ENCODE results near the gene SMC6.

The SMC6 gene

DNA sequence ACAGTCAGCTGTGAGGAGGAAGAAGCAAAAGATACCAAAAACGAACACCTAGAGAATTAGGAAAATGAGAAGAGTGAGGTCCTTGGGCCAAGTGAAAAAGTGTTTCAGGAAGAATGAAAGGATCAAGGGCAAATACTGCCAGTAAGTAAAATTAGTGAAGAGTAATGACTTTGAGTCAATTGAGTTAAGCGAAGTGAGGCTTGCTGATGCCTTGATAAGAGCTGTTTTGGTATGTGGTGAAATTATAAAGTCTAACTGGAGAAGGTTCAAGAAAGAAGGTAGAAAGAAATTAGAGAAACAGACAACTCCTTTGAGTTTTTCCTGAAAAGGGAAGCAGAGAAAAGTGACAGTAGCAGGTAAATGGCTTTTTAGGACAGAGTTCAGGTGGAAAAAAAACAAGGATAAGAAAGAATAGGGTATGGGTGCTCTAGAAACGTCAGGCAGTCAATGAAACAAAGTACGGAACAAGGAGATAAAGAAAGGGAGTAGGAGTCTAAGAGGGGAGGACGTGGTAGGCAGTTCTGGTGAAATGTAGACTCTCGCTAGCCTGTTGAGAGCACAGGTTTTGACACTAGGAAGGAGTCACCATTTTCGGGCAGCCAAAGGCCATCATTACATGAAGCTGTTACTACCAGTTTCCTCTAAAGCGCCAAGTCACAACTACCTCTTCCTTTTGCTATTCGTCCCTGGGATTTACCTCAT lies 42.9 kb downstream of the SMC6 start:
- DNase-seq (ENCODE audit: low read depth) = no peak

DNA sequence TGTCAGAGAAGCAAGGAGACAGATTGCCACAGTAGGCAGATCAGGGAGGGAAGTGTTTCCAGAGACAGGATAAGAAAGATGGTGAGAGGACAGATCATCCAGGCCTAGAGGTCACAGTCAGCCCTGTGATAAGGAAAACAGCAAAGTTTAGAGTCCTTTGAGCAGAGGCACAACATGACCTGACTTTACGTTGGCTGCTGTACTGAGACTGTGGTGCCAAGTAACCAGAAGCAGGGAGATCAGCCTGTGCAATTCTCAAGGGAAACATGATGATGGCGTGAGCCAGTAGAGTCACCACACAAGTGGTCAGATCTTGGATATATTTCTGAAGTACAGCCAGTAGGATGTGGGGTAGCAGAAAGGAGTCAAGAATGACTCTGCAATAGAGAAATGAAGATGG lies 43.7 kb downstream of the SMC6 start:
- DNase-seq (ENCODE audit: low read depth) = no peak

GRCh38 chr2:17708501-17708900 lies 45.1 kb downstream of the SMC6 start:
- DNase-seq (ENCODE audit: low read depth) = no peak

DNA sequence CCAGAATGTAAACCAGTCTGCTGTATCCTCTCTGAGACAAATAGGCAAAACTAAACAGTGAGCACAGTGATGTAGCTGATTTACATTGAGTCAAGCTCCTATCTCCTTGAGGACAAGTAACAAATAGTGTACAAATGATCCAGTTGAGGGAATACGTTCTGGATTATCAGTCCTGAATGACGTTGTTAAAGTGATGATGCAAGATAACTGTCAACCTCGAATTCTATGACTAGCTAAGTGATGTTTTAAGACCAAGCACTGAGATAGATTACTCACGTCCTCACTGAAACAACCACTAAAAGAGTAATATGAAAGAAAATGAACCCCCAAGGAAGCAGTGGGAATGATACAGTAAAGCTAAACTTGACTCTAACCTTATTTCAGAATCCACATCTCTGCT lies 46.8 kb downstream of the SMC6 start:
- no peak for DNase-seq (ENCODE audit: low read depth)

DNA sequence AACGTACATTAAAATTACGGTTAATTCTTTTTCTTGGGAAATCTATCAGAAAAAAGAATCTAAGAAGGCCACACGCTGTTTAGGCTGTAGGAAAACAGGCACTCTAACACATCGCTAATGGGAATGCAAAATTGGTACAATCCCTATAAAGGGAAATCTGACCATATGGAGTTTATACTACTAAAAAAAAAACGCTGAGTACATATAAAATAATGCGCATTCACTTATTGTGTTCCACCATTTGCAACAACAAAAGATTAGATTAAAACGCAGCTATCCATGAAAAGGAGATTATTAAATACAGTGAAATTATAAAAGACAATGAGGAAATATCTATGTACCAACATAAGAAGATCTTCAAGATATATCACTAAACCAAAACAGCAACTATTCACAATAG lies 62.8 kb downstream of the SMC6 start:
- no peak for DNase-seq (ENCODE audit: low read depth)

- DNase-seq (ENCODE audit: low read depth) = no peak
Observed at GRCh38 chr2:17689010-17689409, 64.6 kb downstream of the SMC6 start.

DNA sequence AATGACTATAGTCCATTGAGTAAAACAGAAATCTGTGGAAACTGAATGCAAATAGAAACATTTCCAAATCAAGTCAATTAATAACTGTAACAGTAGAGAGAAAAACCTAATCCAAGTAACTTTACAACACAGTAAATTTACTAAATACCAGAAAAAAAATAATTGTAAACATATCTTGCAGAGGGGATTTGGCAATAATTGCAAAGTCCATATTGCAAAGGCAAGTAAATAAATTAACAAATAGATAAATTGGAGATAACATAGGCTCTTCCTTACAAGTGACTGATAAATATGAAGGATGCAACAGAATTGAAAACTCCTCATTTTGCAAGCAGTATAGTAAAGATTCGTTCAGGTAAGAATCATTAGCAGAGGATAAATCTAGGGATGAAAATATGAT lies 65.0 kb downstream of the SMC6 start:
- no peak for DNase-seq (ENCODE audit: low read depth)

GRCh38 chr2:17683981-17684380 lies 69.6 kb downstream of the SMC6 start:
- DNase-seq (ENCODE audit: low read depth) = no peak

DNA sequence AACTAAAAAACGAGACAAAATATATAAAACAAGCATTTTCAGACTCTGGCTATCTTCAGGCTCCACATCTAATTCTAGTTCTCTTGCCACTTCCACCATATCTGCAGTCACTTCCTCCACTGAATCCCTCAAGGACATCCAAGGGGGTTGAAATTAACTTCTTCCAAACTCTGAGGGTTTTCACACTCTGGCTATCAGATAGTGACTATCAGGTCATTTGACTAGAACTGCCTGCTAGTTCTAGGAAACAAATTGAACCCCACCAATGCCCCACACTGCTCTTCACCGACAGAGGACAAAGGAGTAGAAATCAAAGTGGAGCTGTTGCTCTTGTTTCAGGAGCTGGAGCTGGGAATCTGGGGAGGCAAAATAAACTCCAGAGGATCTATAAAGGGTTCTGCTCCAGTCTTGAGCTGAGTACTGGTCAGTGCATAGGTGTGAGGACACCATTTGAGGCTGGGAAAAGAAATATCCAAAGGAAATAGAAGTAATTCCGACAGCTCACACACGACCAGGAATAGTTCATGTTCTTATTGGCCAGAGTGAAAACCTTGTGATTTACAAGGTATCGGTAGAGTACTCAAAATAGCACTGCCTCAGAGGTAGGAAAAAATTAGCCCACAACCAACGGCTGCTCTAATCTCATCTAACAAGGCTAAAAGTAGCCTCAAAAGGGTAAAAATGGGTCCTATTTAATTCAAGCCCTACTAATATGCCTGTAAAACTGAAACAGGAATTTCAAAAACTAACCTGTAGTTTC lies 71.3 kb downstream of the SMC6 start:
- no peak for DNase-seq (ENCODE audit: low read depth)

- no peak for DNase-seq (ENCODE audit: low read depth)
Observed at GRCh38 chr2:17680119-17680518, 73.5 kb downstream of the SMC6 start.

GRCh38 chr2:17674817-17675216 lies 78.8 kb downstream of the SMC6 start:
- DNase-seq (ENCODE audit: low read depth) = no peak

- no peak for DNase-seq (ENCODE audit: low read depth)
Observed at GRCh38 chr2:17672583-17673317, 80.9 kb downstream of the SMC6 start.

DNA sequence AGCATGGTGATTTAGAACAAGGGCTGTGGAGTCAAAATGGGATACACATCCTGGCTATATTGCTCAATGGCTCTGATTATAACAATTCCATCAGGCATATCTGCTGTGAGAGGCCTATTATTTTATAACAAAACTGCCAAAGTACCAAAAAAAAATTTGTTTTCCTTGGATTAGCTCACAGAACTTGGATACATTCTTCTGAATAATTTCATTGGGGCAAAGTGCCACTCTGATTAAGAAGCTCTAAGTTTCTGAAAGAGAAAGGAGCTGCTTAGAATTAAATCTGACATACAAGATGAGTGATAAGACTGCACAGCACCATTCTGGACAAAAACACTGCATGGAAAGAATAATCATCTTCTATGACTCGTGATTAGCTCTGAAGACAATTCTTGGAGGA lies 85.7 kb downstream of the SMC6 start:
- DNase-seq (ENCODE audit: low read depth) = no peak

GRCh38 chr2:17664534-17664933 lies 89.1 kb downstream of the SMC6 start:
- no peak for DNase-seq (ENCODE audit: low read depth)

DNA sequence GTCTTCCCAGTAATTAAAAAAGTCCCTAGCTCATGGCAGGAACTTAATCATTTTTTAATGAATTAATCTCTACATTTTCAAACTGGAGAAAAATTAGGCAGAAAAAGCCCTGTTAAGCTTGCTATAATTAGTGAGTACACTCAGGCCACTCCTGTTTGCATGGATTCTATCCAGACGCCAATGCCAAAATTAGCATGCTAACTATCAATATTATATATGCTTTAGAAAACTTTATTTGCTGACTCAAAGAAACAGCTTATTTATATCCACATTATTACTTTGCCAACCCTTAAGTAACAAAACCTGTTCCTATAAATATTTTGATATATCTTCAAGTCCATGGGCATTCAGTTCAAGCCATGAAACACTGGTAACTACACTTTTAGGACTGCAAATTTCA lies 90.9 kb downstream of the SMC6 start:
- no peak for DNase-seq (ENCODE audit: low read depth)

- no peak for DNase-seq (ENCODE audit: low read depth)
Observed at GRCh38 chr2:17661460-17661859, 92.2 kb downstream of the SMC6 start.

GRCh38 chr2:17660219-17660618 lies 93.4 kb downstream of the SMC6 start:
- DNase-seq (ENCODE audit: low read depth) = no peak

- no peak for DNase-seq (ENCODE audit: low read depth)
Observed at GRCh38 chr2:17658251-17658843, 95.3 kb downstream of the SMC6 start.

DNA sequence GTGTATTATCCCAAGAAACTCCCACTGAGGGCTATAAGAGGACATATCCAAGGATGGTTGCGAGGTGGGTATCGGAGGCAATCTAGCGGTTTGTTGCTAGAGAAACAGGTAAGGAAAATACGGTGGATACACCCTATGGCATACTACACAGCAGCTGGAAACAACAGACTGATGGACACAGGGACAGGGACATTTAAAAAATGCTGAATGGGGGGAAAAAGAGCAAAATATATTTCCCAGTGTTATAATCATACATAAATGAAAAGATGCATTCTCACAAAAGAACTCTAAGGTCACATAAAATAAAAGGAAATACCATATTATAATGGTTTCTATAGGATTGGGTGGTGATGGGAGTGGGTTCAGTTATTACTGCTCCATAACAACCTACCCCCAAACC lies 95.9 kb downstream of the SMC6 start:
- no peak for DNase-seq (ENCODE audit: low read depth)

DNA sequence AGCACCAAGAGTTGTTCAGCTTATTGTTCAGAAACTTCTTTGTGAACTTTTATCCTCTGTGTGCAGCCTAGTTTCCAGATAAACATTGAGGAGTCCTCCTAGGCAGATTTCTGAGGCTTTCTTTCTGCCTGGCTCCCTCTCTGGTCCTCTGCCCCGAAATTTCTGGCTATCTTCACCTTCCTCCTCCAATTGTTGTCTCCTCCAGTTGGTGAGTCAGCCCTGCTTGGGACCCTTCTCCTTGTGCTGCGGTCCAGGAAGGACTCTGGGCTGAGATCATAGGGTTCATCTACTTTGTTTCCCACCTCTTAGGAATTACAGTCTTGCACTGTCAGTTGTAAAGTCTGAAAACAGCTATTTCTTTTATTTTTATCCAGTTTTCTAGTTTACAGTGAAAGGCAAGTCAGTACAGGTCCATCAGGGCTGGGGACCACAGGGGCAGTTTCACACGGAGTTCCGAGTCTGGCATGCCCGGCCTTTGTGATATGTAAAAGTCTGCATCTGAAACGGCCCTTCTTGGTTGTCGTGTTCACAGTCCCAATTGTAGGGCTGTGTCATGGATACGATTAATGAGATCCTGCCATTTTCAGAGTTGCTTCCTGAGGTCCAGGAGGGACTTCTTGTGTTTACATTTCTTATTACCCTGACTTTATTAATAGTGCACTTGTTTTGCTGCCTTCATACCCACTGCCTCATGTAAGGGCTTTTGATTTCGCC lies 100.8 kb downstream of the SMC6 start:
- DNase-seq (ENCODE audit: low read depth) = no peak

DNA sequence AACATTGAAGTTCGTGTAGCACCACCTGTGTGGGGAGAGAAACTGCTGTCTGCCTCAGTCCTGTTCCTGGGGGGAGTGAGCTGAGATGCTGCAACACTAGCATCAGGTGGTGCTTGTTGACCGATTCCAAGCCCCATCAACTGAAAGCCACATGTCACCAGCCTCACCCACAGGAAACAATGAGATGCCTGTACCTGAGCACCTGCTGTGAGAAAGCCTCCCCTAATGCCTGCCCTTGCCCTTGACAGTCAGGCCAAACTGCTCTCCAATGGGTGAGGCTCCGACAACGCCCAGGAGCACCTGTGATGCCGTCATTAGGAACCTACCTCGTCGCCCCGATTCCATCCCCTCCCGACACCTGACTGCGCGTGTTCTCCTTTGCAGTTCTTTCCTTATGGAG lies 104.6 kb downstream of the SMC6 start:
- DNase-seq (ENCODE audit: low read depth) = no peak

DNA sequence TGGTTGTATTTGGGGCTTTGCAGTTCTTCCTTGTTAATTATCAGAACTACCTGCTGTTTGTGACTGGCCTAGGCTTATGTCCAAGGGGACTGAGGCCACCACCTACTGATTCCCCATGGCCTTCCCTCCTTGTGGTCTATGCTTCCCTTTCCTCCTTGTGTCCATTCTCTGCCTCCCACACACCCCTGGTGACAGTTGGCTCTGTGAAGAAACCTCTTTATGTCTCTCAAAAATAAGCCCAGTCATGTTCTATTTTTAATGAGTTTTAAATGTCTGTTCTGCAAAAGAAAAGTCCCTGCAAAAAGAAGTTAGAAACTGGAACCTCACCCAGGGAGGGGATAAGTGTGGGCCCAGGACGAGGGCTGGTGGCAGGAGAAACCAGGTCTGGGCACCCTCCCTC lies 105.0 kb downstream of the SMC6 start:
- DNase-seq (ENCODE audit: low read depth) = no peak
